HepG2 (cell line): Measurements from ENCODE around the gene RBM19. TPM values are rescaled to one million over a fixed set of nuclear protein-coding genes. Genes with fewer than 3 reads are reported as not detected.

Experiments
- CHD4 ChIP-seq: fragments of 200-600 bp; sonication (generic); IDR thresholded peaks from 2 replicates; pipeline ENCODE4 v1.7.0; 2017; ENCODE audit warnings: mild to moderate bottlenecking, low read length, borderline replicate concordance
- DMAP1 ChIP-seq: IDR thresholded peaks from 2 replicates; pipeline ENCODE4 v1.6.1; 2016
- HDAC6 ChIP-seq: fragments of 200-600 bp; sonication (generic); IDR thresholded peaks from 2 replicates; pipeline ENCODE4 v1.7.0; 2017; ENCODE audit warnings: mild to moderate bottlenecking, antibody characterized with exemption, low read length, low read depth
- ISL2 ChIP-seq: sonication (generic); formaldehyde crosslinking; IDR thresholded peaks from 2 replicates; pipeline ENCODE4 v1.5.0; 2020; ENCODE audit warnings: missing genetic modification reagents
- MED13 ChIP-seq: sonication (generic); formaldehyde crosslinking; IDR thresholded peaks from 2 replicates; pipeline ENCODE4 v1.5.0; 2020; ENCODE audit warnings: missing genetic modification reagents
- MLXIP ChIP-seq: sonication (generic); formaldehyde crosslinking; IDR thresholded peaks from 2 replicates; pipeline ENCODE4 v1.9.0; 2021; ENCODE audit warnings: missing genetic modification reagents, borderline replicate concordance
- MZF1 ChIP-seq: sonication (generic); formaldehyde crosslinking; IDR thresholded peaks from 2 replicates; pipeline ENCODE4 v1.8.1; 2023; ENCODE audit warnings: mild to moderate bottlenecking, missing genetic modification reagents, borderline replicate concordance
- NFIB ChIP-seq: sonication (generic); formaldehyde crosslinking; IDR thresholded peaks from 2 replicates; pipeline ENCODE4 v1.9.0; 2021; ENCODE audit warnings: missing genetic modification reagents, mild to moderate bottlenecking, borderline replicate concordance
- SMC3 ChIP-seq: IDR thresholded peaks from 2 replicates; pipeline ENCODE4 v1.6.1; 2011; ENCODE audit warnings: low read length, improper control_type of control experiment
- SUZ12 ChIP-seq: fragments of 150-350 bp; IDR thresholded peaks from 2 replicates; pipeline ENCODE4 v1.6.1; 2014; ENCODE audit warnings: low read depth, low read length
- ZFAT ChIP-seq: sonication (generic); formaldehyde crosslinking; conservative IDR thresholded peaks from 2 replicates; pipeline ENCODE4 v1.8.1; 2023; ENCODE audit warnings: missing genetic modification reagents, inconsistent platforms
- ZFP41 ChIP-seq: sonication (generic); formaldehyde crosslinking; IDR thresholded peaks from 2 replicates; pipeline ENCODE4 v1.4.0; 2020; ENCODE audit warnings: mild to moderate bottlenecking, missing genetic modification reagents, borderline replicate concordance
- ZHX1 ChIP-seq: sonication (generic); formaldehyde crosslinking; IDR thresholded peaks from 2 replicates; pipeline ENCODE4 v1.8.1; 2022; ENCODE audit warnings: low read depth, mild to moderate bottlenecking, missing genetic modification reagents
- ZNF589 ChIP-seq: sonication (generic); formaldehyde crosslinking; conservative IDR thresholded peaks from 2 replicates; pipeline ENCODE4 v1.8.0; 2022; ENCODE audit warnings: mild to moderate bottlenecking, moderate library complexity, missing genetic modification reagents
- ZNF629 ChIP-seq: sonication (generic); formaldehyde crosslinking; conservative IDR thresholded peaks from 2 replicates; pipeline ENCODE4 v1.5.0; 2020; ENCODE audit warnings: missing genetic modification reagents
- ZNF670 ChIP-seq: sonication (generic); formaldehyde crosslinking; IDR thresholded peaks from 2 replicates; pipeline ENCODE4 v1.8.0; 2022; ENCODE audit warnings: mild to moderate bottlenecking, missing genetic modification reagents, borderline replicate concordance
- polyA plus RNA-seq, 8 experiments: library from polyadenylated mRNA; depleted of rRNA in 3 of 8; stranded (reverse) in 7 of 8; unstranded in 1 of 8; fragments of >200 nt; fragmentation: Illumina TruSeq in 4 of 8; extraction: Trizol in 4 of 8; gene quantifications; 2 replicates each; pipeline versions ENCODE4 v1.2.1 to v1.2.3, GENCODE V29; 2011 to 2016; ENCODE audit warnings: low read depth in 4 of 8, missing spikeins in 1 of 8, mixed read lengths in 1 of 8; ENCODE audit not compliant: insufficient read depth in 1 of 8
- total RNA-seq, 5 experiments: library from RNA; depleted of rRNA; stranded (reverse); fragments of >200 nt; fragmentation: Illumina TruSeq; extraction: Trizol; gene quantifications; 2 replicates each; pipeline ENCODE4 v1.2.3, GENCODE V29; 2016; ENCODE audit warnings: low read depth in 1 of 5
- TF ChIP-seq, protein P1 (sequence below), 2 experiments: sonication (generic) in 1 of 2; formaldehyde crosslinking in 1 of 2; IDR thresholded peaks; 2 replicates each; pipeline versions ENCODE4 v1.6.1 to v1.9.0; 2014 to 2022; ENCODE audit warnings: antibody characterized with exemption in 1 of 2, borderline replicate concordance in 1 of 2, inconsistent platforms in 1 of 2, low read depth in 1 of 2, missing genetic modification reagents in 1 of 2
- TF ChIP-seq, protein P2 (sequence below): sonication (generic); formaldehyde crosslinking; IDR thresholded peaks from 2 replicates; pipeline ENCODE4 v1.5.0; 2020; ENCODE audit warnings: missing genetic modification reagents

RBM19 gene
- total and polyA plus RNA-seq, 2 of the 13 experiments (the other 11 are each of a cell fraction or from before 2014, with no cell fraction given), result 19.3 to 32.2 TPM

GRCh38 chr12:113988064-113988451 lies 21.9 kb upstream of the RBM19 start (continued):
- TF ChIP-seq, protein P1, sequence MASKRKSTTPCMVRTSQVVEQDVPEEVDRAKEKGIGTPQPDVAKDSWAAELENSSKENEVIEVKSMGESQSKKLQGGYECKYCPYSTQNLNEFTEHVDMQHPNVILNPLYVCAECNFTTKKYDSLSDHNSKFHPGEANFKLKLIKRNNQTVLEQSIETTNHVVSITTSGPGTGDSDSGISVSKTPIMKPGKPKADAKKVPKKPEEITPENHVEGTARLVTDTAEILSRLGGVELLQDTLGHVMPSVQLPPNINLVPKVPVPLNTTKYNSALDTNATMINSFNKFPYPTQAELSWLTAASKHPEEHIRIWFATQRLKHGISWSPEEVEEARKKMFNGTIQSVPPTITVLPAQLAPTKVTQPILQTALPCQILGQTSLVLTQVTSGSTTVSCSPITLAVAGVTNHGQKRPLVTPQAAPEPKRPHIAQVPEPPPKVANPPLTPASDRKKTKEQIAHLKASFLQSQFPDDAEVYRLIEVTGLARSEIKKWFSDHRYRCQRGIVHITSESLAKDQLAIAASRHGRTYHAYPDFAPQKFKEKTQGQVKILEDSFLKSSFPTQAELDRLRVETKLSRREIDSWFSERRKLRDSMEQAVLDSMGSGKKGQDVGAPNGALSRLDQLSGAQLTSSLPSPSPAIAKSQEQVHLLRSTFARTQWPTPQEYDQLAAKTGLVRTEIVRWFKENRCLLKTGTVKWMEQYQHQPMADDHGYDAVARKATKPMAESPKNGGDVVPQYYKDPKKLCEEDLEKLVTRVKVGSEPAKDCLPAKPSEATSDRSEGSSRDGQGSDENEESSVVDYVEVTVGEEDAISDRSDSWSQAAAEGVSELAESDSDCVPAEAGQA (IDR thresholded peaks at IDR 0.05; ENCODE audit: low read depth), result no peak
- TF ChIP-seq, protein P1 (CRISPR knock-in tag; IDR thresholded peaks at IDR 0.05; ENCODE audit: borderline replicate concordance), result no peak
- no peak for TF ChIP-seq ZFP41 (CRISPR knock-in tag)
- no peak for TF ChIP-seq MZF1 (CRISPR knock-in tag)
- peak; percentile 75 for TF ChIP-seq ZNF629
- TF ChIP-seq ZNF589 (CRISPR knock-in tag), result no peak
- 0 out of 2 replicates have a peak, but pooled peaks have one; percentile 39 for TF ChIP-seq CHD4
- no peak for TF ChIP-seq ZHX1 (CRISPR knock-in tag)
- no peak for TF ChIP-seq HDAC6
- no peak for TF ChIP-seq ZFAT (CRISPR knock-in tag)
- no peak for TF ChIP-seq NFIB
- no peak for TF ChIP-seq MLXIP (CRISPR knock-in tag)
- no peak for TF ChIP-seq SMC3
- TF ChIP-seq, protein P2, sequence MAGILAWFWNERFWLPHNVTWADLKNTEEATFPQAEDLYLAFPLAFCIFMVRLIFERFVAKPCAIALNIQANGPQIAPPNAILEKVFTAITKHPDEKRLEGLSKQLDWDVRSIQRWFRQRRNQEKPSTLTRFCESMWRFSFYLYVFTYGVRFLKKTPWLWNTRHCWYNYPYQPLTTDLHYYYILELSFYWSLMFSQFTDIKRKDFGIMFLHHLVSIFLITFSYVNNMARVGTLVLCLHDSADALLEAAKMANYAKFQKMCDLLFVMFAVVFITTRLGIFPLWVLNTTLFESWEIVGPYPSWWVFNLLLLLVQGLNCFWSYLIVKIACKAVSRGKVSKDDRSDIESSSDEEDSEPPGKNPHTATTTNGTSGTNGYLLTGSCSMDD, result no peak
- TF ChIP-seq SUZ12, result no peak
- TF ChIP-seq ISL2, result no peak
- no peak for TF ChIP-seq DMAP1 (CRISPR knock-in tag)
- TF ChIP-seq ZNF670, result no peak
- TF ChIP-seq MED13 (CRISPR knock-in tag), result no peak
